ENCODE results near the gene NSUN6.

The NSUN6 gene

GRCh38 chr10:18681971-18682411 is 30.6 kb upstream of the NSUN6 start:
- no peak overlapping the region for H3K4me3 ChIP-seq (ENCODE audit: low read length)
- H3K9me3 ChIP-seq (ENCODE audit: insufficient read depth, low read depth, low read length): no peaks in the 10 kb centered on the region
- WGBS: 98% methylated on average over 3 of the region's 4 CpGs
- no peaks in the 10 kb centered on the region for H3K4me1 ChIP-seq (ENCODE audit: insufficient read depth, low read length)
- no peaks in the 10 kb centered on the region for H3K27me3 ChIP-seq (ENCODE audit: insufficient read depth, low read length)
- H3K9ac ChIP-seq (ENCODE audit: low read depth, low read length): no peak overlapping the region
- H3K36me3 ChIP-seq (ENCODE audit: insufficient read depth, low read length): peaks cover 37% of the 10 kb centered on the region
- no peak overlapping the region for H3K27ac ChIP-seq (ENCODE audit: low read depth, low read length)

GRCh38 chr10:18681366-18681765 is 30.0 kb upstream of the NSUN6 start:
- Histone ChIP-seq H3K9ac (ENCODE audit: low read depth, low read length) (no peak overlapping the region), H3K27me3 (ENCODE audit: insufficient read depth, low read length) (no peaks in the 10 kb centered on the region), H3K4me1 (ENCODE audit: insufficient read depth, low read length) (no peaks in the 10 kb centered on the region), H3K9me3 (ENCODE audit: insufficient read depth, low read depth, low read length) (no peaks in the 10 kb centered on the region), H3K4me3 (ENCODE audit: low read length) (no peak overlapping the region), H3K36me3 (ENCODE audit: insufficient read depth, low read length) (peaks cover 43% of the 10 kb centered on the region), H3K27ac (ENCODE audit: low read depth, low read length) (no peak overlapping the region)
- 92% methylated on average over 1 of the region's 2 CpGs for whole genome bisulfite sequencing

GRCh38 chr10:18680754-18681153 is 29.4 kb upstream of the NSUN6 start:
- Histone ChIP-seq H3K27me3 (ENCODE audit: insufficient read depth, low read length) (no peaks in the 10 kb centered on the region), H3K9me3 (ENCODE audit: insufficient read depth, low read depth, low read length) (no peaks in the 10 kb centered on the region), H3K9ac (ENCODE audit: low read depth, low read length) (no peak overlapping the region), H3K4me1 (ENCODE audit: insufficient read depth, low read length) (no peaks in the 10 kb centered on the region), H3K27ac (ENCODE audit: low read depth, low read length) (no peak overlapping the region), H3K36me3 (ENCODE audit: insufficient read depth, low read length) (peaks cover 49% of the 10 kb centered on the region), H3K4me3 (ENCODE audit: low read length) (no peak overlapping the region)
- WGBS: 100% methylated on average over 2 of the region's 3 CpGs

GRCh38 chr10:18675086-18675801 is 23.9 kb upstream of the NSUN6 start:
- Histone ChIP-seq H3K27ac (ENCODE audit: low read depth, low read length) (no peak overlapping the region), H3K4me3 (ENCODE audit: low read length) (no peak overlapping the region), H3K27me3 (ENCODE audit: insufficient read depth, low read length) (no peaks in the 10 kb centered on the region), H3K4me1 (ENCODE audit: insufficient read depth, low read length) (no peaks in the 10 kb centered on the region), H3K36me3 (ENCODE audit: insufficient read depth, low read length) (peaks cover 94% of the 10 kb centered on the region), H3K9me3 (ENCODE audit: insufficient read depth, low read depth, low read length) (no peaks in the 10 kb centered on the region), H3K9ac (ENCODE audit: low read depth, low read length) (no peak overlapping the region)
- 97% methylated on average over 3 of the region's 4 CpGs for WGBS

GRCh38 chr10:18668026-18668425 is 16.6 kb upstream of the NSUN6 start:
- Histone ChIP-seq H3K4me3 (ENCODE audit: low read length) (peak overlapping the region; percentile 16; the same call in 1 of the 2 replicates), H3K4me1 (ENCODE audit: insufficient read depth, low read length) (peaks cover 38% of the 10 kb centered on the region), H3K36me3 (ENCODE audit: insufficient read depth, low read length) (peaks cover 60% of the 10 kb centered on the region), H3K27me3 (ENCODE audit: insufficient read depth, low read length) (no peaks in the 10 kb centered on the region), H3K9me3 (ENCODE audit: insufficient read depth, low read depth, low read length) (no peaks in the 10 kb centered on the region), H3K9ac (ENCODE audit: low read depth, low read length) (no peak overlapping the region), H3K27ac (ENCODE audit: low read depth, low read length) (peak overlapping the region; percentile 65; the same call in 1 of the 2 replicates)
- WGBS: 80% methylated on average over 1 of the region's 2 CpGs

- Histone ChIP-seq H3K9me3 (ENCODE audit: insufficient read depth, low read depth, low read length) (no peaks in the 10 kb centered on the region), H3K27ac (ENCODE audit: low read depth, low read length) (peak overlapping the region; percentile 84), H3K27me3 (ENCODE audit: insufficient read depth, low read length) (no peaks in the 10 kb centered on the region), H3K36me3 (ENCODE audit: insufficient read depth, low read length) (peaks cover 49% of the 10 kb centered on the region), H3K4me3 (ENCODE audit: low read length) (peak overlapping the region; percentile 4), H3K4me1 (ENCODE audit: insufficient read depth, low read length) (peaks cover 38% of the 10 kb centered on the region), H3K9ac (ENCODE audit: low read depth, low read length) (no peak overlapping the region; the same call in 1 of the 2 replicates)
- WGBS: no CpG with 5 or more reads among the region's 2 CpGs
Measured at GRCh38 chr10:18666810-18667209, 15.4 kb upstream of the NSUN6 start.

- peak overlapping the region; percentile 4 for H3K4me3 ChIP-seq (ENCODE audit: low read length)
- H3K9ac ChIP-seq (ENCODE audit: low read depth, low read length): no peak overlapping the region
- no peaks in the 10 kb centered on the region for H3K27me3 ChIP-seq (ENCODE audit: insufficient read depth, low read length)
- H3K27ac ChIP-seq (ENCODE audit: low read depth, low read length): peak overlapping the region; percentile 84
- peaks cover 42% of the 10 kb centered on the region for H3K4me1 ChIP-seq (ENCODE audit: insufficient read depth, low read length)
- WGBS: 62% methylated on average over 3 of the region's 3 CpGs
- H3K9me3 ChIP-seq (ENCODE audit: insufficient read depth, low read depth, low read length): no peaks in the 10 kb centered on the region
- H3K36me3 ChIP-seq (ENCODE audit: insufficient read depth, low read length): peaks cover 41% of the 10 kb centered on the region
Measured at GRCh38 chr10:18665815-18666558, 14.6 kb upstream of the NSUN6 start.

- Histone ChIP-seq H3K27ac (ENCODE audit: low read depth, low read length) (no peak overlapping the region), H3K9me3 (ENCODE audit: insufficient read depth, low read depth, low read length) (no peaks in the 10 kb centered on the region), H3K9ac (ENCODE audit: low read depth, low read length) (no peak overlapping the region), H3K4me3 (ENCODE audit: low read length) (no peak overlapping the region), H3K27me3 (ENCODE audit: insufficient read depth, low read length) (no peaks in the 10 kb centered on the region), H3K4me1 (ENCODE audit: insufficient read depth, low read length) (peaks cover 43% of the 10 kb centered on the region), H3K36me3 (ENCODE audit: insufficient read depth, low read length) (peaks cover 30% of the 10 kb centered on the region)
- whole genome bisulfite sequencing: 94% methylated on average over 2 of the region's 2 CpGs
Measured at GRCh38 chr10:18664841-18665478, 13.6 kb upstream of the NSUN6 start.

GRCh38 chr10:18660816-18661431 is 9.5 kb upstream of the NSUN6 start:
- no peaks in the 10 kb centered on the region for H3K9me3 ChIP-seq (ENCODE audit: insufficient read depth, low read depth, low read length)
- H3K36me3 ChIP-seq (ENCODE audit: insufficient read depth, low read length): 0 out of 2 replicates have a peak, but pooled peaks cover 4% of the 10 kb centered on the region
- no peaks in the 10 kb centered on the region for H3K27me3 ChIP-seq (ENCODE audit: insufficient read depth, low read length)
- no peak overlapping the region for H3K27ac ChIP-seq (ENCODE audit: low read depth, low read length)
- H3K9ac ChIP-seq (ENCODE audit: low read depth, low read length): peak overlapping the region; percentile 98; the same call in 1 of the 2 replicates
- peak overlapping the region; percentile 99 for H3K4me3 ChIP-seq (ENCODE audit: low read length)
- peaks cover 17% of the 10 kb centered on the region for H3K4me1 ChIP-seq (ENCODE audit: insufficient read depth, low read length)
- 88% methylated on average over 17 of the region's 19 CpGs for WGBS

- H3K27me3 ChIP-seq (ENCODE audit: insufficient read depth, low read length): no peaks in the 10 kb centered on the region
- 4% methylated on average over 23 of the region's 23 CpGs for WGBS
- 0 out of 2 replicates have a peak, but pooled peaks cover 4% of the 10 kb centered on the region for H3K36me3 ChIP-seq (ENCODE audit: insufficient read depth, low read length)
- H3K27ac ChIP-seq (ENCODE audit: low read depth, low read length): peak overlapping the region; percentile 92
- 0 out of 2 replicates have a peak, but pooled peaks cover 11% of the 10 kb centered on the region for H3K4me1 ChIP-seq (ENCODE audit: insufficient read depth, low read length)
- peak overlapping the region; percentile 99 for H3K4me3 ChIP-seq (ENCODE audit: low read length)
- no peaks in the 10 kb centered on the region for H3K9me3 ChIP-seq (ENCODE audit: insufficient read depth, low read depth, low read length)
- H3K9ac ChIP-seq (ENCODE audit: low read depth, low read length): peak overlapping the region; percentile 98
Measured at GRCh38 chr10:18659819-18660535, 8.6 kb upstream of the NSUN6 start.

Measured in HUES64 (cell line).